GM19324 (cell line): Measurements from ENCODE around the gene FBLN1.

Experiments used
- ATAC-seq: cut with Tn5 transposase; IDR thresholded peaks from one replicate; pipeline ENCODE4 v1.9.1; 2021; ENCODE audit warnings: mild to moderate bottlenecking, moderate library complexity; ENCODE audit not compliant: unreplicated experiment, low FRiP score

Gene FBLN1

GRCh38 chr22:45562537-45563361 lies 60.1 kb downstream of the FBLN1 start:
- ATAC-seq, result no peak

- ATAC-seq, result no peak
Measured at GRCh38 chr22:45563362-45564040, 60.8 kb downstream of the FBLN1 start.

GRCh38 chr22:45564349-45565030 lies 61.8 kb downstream of the FBLN1 start:
- no peak for ATAC-seq

GRCh38 chr22:45565171-45565570 lies 62.5 kb downstream of the FBLN1 start:
- ATAC-seq, result no peak

GRCh38 chr22:45565973-45566372 lies 63.3 kb downstream of the FBLN1 start:
- ATAC-seq, result no peak

- no peak for ATAC-seq
Measured at GRCh38 chr22:45568213-45568612, 65.5 kb downstream of the FBLN1 start.

GRCh38 chr22:45571089-45571488 lies 68.4 kb downstream of the FBLN1 start:
- no peak for ATAC-seq

GRCh38 chr22:45572444-45572843 lies 69.8 kb downstream of the FBLN1 start:
- no peak for ATAC-seq

GRCh38 chr22:45574069-45574703 lies 71.5 kb downstream of the FBLN1 start:
- ATAC-seq, result no peak

GRCh38 chr22:45575173-45575572 lies 72.5 kb downstream of the FBLN1 start:
- no peak for ATAC-seq

GRCh38 chr22:45575607-45576272 lies 73.1 kb downstream of the FBLN1 start:
- ATAC-seq, result no peak

- ATAC-seq, result no peak
Measured at GRCh38 chr22:45576273-45576625, 73.6 kb downstream of the FBLN1 start.

- no peak for ATAC-seq
Measured at GRCh38 chr22:45576730-45577464, 74.2 kb downstream of the FBLN1 start.

- no peak for ATAC-seq
Measured at GRCh38 chr22:45577746-45578523, 75.3 kb downstream of the FBLN1 start.

- ATAC-seq, result no peak
Measured at GRCh38 chr22:45578524-45579147, 76.0 kb downstream of the FBLN1 start.

- ATAC-seq, result no peak
Measured at GRCh38 chr22:45579306-45579705, 76.6 kb downstream of the FBLN1 start.

GRCh38 chr22:45579806-45580725 lies 77.4 kb downstream of the FBLN1 start:
- no peak for ATAC-seq
